ENCODE measurements around the gene LMAN2.
A peak's percentile ranks its signal among the peaks of the same experiment; 100 is the strongest.
"Not testable (repeated sequence)": the region's sequence is repeated elsewhere in the genome, so short reads cannot be mapped to it uniquely, and the experiment has no call there.

Gene LMAN2

GRCh38 chr5:177378884-177379883 is 27.7 kb upstream of the LMAN2 start:
- peak; percentile 90 for DNase-seq (ENCODE audit: low spot score)

DNA sequence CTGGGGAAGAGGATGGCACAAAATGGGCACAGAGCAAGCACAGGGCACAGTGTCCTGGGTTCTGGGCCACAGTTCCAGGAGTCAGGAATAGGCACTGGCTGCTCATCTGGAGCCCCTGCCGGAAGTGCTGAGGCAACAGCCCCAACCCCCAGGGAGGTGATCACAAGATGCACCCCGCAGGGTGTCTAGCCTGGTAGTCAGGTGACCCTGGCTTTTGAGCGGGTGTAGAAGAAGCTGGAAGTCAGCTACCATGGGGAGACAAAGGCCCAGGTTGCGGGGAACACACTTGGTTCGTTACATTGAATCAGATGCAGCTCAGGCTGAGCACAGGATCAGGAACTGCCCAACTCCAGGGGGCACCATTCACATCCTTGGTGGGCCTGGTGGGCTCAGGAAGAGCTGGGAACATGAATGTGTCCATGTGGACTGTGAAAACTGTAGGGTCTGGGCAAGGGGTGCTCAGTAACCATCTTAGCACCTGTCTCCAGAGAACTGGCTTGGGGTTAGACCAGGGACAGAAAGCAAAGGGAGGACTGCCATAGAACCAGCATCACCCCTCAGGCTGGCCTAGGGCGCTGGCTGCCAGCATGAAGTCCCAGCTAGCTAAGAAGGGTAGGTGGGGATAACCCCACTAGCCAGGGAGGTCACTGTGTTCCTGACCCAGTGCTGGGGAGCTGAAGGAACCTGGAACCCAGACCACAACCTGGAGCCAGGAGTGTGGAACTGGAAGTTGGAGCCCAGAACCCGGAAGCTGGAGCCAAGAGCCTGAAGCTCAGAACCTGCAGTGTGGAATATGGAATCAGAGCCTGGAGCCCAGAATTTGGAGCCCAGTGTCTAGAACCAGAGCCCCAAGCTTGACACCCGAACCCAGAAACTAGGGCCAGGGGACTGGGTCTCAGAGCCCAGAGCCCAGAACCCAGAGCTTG is 26.6 kb upstream of the LMAN2 start:
- DNase-seq (ENCODE audit: low spot score) = no peak

DNA sequence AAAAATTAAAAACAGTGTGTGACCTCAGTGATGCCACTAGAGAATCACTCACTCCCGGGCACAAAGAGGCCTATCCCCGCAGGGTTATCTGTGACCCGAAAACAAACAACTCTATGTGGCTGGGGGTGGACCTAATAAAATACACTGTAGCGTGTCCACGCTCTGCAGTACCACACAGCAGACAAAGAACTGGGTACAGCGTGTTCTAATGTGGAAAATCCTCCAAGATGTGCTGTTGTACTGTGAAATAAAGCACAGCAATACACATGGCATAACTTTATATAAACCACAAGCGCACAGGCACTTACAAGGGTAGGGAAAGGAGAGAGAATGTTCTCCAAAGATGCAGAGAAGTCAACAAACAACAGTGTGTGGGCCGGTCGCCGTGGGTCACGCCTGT is 24.6 kb upstream of the LMAN2 start:
- DNase-seq (ENCODE audit: low spot score) = no peak

DNA sequence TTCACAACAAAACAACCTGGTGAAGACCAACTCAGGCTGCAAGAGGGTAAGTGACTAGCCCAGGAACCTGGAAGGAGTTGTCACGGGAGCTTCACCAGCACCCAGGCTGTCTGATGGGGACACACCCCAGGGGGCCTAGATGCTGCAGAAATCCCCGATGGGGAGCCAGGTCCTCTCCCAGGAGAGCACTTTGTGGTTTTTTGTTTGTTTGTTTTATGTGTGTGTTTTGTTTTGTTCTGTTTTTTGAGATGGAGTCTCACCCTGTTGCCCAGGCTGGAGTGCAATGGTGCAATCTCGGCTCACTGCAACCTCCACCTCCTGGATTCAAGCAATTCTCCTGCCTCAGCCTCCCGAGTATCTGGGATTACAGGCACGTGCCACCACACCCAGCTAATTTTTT is 24.0 kb upstream of the LMAN2 start:
- DNase-seq (ENCODE audit: low spot score) = not testable (repeated sequence)

DNA sequence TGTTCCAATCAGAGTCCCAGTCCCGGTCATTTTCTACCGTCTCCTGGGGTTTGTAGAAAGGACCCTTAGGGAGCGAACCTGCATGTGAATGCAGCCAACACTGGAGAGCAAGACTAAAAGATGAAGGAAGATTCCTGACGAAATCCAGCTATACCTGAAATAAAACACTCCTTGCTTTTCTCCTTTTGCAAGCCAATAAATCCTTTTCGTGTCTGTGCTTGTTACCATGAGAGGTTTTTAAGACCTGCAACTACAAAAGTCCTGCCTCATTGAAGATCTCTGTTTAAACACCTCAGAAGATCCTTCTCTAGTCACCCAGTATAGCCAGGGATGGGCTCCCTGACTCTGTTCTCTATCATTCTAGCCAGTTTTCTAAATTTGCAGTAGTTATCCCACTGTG is 22.7 kb upstream of the LMAN2 start:
- DNase-seq (ENCODE audit: low spot score) = no peak

DNA sequence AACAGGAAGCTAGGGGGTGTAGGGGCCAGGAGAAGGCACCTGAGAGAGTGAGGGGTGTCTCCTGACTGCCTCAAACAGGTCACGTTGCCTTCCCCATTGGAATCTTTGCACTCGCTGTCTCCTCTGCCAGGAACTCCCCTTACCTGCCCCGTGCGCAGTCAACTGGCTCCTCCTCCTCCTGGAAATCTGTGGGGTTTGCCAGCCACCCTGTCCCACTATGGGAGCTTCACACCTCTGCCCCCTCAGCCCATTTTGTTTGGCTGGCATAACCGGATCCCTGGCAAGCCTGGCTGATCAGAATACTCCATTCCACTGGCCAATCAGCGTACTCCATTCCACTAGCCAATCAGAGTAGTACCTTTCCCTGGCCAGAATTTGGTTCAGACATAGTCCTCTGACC is 22.3 kb upstream of the LMAN2 start:
- DNase-seq (ENCODE audit: low spot score) = no peak

GRCh38 chr5:177372910-177373309 is 21.4 kb upstream of the LMAN2 start:
- no peak for DNase-seq (ENCODE audit: low spot score)

DNA sequence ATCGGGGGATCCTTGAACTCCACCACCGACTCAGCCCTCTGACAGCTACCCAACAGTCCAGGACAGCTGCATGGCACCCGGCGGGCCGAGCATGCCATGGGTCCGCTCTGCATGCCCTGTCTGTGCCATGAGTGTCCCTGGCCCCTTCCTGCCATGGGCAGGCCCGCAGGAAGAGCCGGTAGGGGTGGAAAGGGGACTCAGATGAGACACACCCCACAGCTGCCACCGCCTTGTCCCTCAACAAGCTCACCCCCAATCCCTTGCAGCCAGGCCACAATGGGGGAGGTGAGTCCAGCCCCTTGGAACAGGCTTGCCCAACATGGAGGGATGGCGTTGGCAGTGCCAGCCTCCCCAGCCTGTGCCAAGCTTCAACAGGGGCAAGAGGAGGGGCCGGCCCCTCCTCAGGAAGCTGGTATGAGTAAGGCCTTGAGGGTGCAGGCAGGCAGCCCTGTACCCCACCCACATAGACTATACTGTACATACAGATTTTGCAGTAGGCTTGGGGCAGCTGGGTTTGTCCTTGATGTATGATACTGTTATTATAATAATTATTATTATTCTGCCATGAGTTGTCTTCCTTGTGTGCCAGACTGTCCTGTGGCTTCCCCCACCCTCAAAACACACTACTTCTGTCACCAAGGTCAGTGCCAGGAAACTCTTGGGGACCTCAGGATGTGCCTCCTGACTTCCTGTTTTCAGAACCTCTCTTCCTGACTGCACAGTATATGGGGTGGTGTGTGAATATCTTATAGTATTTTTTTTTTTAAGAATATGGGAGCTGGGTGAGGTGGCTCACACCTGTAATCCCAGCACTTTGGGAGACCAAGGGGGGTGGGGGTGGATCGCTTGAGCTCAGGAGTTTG is 20.8 kb upstream of the LMAN2 start:
- no peak for DNase-seq (ENCODE audit: low spot score)

DNA sequence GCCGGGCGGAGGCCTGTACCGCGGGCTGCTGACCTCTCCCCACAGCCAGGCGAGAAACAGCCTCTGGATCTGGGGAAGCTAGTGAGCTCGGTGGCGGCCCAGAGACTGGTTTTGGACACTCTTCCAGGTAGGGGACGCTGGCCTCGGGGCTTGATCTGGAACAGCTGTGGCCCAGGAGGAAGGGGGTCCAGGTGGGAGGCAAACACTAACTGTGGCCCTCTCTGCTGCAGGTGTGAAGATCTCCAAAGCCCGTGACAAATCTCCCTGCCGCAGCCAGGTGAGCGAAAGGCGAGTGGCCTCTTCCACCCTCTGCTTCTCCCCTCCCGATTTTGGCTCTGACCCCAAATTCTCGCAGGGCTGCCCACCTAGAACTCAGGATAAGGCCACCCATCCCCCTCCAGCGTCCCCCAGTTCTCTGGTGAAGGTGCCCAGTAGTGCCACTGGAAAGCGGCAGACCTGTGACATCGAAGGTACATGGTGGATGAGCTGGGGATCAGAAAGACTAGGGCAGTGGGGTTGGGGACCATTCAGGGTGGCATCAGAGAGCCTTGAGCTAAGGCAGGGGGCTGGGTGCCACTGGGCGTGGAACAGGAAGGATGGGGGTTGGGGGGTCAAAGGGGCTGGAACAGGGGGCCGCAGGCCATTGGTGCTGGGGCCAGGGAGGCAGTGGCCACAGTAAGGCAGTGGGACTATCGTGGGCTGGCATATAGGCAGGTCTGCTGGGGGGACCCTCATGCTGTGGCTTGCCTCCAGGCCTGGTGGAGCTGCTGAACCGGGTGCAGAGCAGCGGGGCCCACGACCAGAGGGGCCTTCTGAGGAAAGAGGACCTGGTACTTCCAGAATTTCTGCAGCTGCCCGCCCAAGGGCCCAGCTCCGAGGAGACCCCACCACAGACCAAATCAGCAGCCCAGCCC is 19.9 kb upstream of the LMAN2 start:
- DNase-seq (ENCODE audit: low spot score) = no peak

DNA sequence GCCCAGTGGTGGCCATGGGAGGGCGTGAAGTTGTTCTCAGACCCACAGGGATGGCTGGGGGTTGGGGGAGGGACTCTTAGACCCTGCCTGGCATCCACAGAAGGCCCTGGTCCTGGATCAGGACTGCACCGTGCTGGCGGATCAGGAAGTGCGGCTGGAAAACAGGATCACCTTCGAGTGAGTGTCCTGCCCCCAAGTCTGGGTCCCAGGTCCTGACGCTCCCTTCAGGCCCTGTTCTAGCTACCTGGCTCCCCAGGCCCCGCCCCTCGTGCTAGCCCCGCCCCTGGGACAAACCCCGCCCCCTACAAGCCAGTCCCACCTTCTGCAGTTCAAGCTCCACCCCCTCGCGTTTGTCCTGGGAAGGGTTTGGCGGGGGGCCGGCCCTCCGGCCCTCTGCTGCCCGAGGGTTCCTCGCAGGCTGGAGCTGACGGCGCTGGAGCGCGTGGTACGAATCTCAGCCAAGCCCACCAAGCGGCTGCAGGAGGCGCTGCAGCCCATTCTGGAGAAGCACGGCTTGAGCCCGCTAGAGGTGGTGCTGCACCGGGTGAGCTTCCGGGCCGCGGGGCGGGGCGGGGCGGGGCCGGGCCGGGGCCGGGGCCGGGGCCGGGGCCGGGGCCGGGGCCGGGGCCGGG is 19.1 kb upstream of the LMAN2 start:
- no peak for DNase-seq (ENCODE audit: low spot score)

DNA sequence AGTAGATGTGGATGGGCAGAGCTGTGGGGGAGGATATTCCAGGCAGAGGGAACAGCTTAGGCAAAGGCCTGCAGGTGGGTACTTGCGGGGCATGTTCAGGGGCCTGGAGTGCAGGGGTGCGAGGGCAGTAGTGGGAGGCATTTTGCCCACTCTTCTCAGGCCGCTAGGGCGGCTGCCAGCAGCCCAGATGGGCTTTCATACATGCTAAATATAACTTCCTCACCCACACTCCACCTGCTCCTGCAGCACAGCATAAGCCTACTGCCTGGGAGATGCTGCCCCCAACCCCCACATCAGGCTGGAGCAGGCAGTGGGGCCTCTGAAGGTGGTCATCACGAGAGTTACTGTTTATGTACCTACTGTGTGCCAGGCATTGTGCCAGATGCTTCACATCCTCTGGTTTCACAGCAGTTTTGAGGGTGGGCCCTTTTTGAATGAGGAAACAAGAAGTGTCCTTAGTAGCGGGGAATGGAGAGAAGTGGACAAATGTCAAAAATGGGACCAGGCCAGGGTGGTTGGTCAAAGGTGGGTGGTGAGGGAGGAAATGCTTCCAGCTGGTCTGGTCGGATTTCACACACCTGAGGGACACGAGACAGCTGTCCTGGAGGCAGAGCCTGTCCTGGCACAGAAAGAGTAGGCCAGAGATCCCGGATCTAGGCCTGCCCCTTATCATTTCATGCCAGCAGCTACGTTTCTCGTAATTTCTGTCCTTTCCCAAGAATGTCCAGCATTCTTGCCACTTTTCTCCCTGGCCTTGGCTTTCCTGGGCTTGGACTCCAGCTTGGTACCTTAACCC is 18.4 kb upstream of the LMAN2 start:
- no peak for DNase-seq (ENCODE audit: low spot score)

- DNase-seq (ENCODE audit: low spot score) = no peak
These were observed 17.6 kb upstream of the LMAN2 start for GRCh38 chr5:177368869-177369644.

DNA sequence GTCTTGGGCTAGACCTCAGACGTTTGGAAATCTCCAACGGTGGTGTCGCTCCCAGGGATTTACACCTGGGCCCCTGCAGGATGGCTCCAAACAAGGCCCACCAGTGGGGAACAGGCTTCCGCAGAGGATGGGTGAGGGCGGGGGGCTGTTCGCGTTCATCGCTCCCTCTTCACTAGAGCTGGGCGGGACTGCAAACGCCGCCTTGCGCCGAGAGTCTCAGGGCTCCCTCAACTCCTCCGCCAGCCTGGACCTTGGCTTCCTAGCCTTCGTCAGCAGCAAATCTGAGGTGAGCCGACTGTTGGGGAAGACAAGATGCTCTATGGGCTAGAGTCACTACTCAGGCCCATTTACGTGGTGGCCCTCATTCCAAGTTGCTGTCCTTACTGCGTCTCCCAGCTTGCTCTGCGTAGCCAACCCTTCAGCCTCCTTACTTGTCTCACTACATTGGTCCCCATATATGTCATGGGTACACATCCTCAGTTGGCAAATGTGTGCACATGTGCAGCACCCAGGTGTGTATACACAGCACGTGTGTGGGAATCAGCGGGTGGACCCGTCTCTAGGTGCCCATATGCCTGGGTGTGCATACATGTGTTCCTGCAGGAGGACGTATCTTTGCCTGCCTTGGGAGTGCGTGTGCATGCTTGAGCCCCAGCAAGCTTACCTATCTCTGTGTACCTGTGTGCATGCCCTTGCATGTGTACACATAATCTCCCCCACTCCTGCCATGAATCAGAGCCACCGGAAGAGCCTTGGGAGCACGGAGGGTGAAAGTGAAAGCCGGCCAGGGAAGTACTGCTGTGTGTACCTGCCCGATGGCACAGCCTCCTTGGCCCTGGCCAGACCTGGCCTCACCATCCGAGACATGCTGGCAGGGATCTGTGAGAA is 16.8 kb upstream of the LMAN2 start:
- no peak for DNase-seq (ENCODE audit: low spot score)

DNA sequence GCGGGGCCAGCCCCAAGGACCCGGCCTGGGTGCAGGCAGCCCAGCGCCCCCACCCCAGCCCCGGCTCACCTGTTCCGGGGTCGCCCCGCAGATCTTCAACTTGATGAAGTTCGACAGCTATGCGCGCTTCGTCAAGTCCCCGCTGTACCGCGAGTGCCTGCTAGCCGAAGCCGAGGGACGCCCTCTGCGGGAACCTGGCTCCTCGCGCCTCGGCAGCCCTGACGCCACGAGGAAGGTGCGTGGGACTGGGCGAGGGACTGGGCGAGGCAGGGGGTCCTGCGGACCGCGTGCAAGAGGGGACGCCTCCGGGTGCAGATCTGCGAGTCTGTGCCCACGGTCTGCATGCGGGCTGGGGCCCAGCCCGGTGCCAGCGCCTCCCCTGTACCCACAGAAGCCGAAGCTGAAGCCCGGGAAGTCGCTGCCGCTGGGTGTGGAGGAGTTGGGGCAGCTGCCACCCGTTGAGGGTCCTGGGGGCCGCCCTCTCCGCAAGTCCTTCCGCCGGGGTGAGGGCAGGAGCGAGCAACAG is 15.9 kb upstream of the LMAN2 start:
- DNase-seq (ENCODE audit: low spot score) = no peak

- DNase-seq (ENCODE audit: low spot score) = no peak
These were observed 15.3 kb upstream of the LMAN2 start for GRCh38 chr5:177366528-177367322.

- DNase-seq (ENCODE audit: low spot score) = no peak
These were observed 14.5 kb upstream of the LMAN2 start for GRCh38 chr5:177365845-177366527.

Data from SW480 (cell line).